GM12801 (cell line): ENCODE measurements around the gene GRIN2D.

Experiments used
- TF ChIP-seq, protein P1 (sequence below): IDR thresholded peaks from one replicate; pipeline ENCODE4 v1.5.1; 2011; ENCODE audit warnings: control low read depth; ENCODE audit not compliant: insufficient read length; ENCODE audit errors: extremely low read depth

The GRIN2D gene

DNA sequence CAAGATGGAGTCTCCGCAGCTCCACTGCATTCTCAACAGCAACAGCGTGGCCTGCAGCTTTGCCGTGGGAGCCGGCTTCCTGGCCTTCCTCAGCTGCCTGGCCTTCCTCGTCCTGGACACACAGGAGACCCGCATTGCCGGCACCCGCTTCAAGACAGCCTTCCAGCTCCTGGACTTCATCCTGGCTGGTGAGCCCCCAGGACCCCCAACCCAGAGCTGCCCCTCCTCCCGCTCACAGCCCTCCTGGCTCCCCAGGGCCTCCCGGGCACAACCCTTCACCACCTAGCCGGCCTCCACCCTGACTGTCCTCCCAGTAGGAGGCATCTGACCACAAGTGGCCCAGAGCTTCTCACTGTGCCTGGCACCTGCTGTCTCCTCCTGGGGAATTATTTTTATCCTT lies 19.9 kb upstream of the GRIN2D start:
- TF ChIP-seq, protein P1, sequence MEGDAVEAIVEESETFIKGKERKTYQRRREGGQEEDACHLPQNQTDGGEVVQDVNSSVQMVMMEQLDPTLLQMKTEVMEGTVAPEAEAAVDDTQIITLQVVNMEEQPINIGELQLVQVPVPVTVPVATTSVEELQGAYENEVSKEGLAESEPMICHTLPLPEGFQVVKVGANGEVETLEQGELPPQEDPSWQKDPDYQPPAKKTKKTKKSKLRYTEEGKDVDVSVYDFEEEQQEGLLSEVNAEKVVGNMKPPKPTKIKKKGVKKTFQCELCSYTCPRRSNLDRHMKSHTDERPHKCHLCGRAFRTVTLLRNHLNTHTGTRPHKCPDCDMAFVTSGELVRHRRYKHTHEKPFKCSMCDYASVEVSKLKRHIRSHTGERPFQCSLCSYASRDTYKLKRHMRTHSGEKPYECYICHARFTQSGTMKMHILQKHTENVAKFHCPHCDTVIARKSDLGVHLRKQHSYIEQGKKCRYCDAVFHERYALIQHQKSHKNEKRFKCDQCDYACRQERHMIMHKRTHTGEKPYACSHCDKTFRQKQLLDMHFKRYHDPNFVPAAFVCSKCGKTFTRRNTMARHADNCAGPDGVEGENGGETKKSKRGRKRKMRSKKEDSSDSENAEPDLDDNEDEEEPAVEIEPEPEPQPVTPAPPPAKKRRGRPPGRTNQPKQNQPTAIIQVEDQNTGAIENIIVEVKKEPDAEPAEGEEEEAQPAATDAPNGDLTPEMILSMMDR = no peak

DNA sequence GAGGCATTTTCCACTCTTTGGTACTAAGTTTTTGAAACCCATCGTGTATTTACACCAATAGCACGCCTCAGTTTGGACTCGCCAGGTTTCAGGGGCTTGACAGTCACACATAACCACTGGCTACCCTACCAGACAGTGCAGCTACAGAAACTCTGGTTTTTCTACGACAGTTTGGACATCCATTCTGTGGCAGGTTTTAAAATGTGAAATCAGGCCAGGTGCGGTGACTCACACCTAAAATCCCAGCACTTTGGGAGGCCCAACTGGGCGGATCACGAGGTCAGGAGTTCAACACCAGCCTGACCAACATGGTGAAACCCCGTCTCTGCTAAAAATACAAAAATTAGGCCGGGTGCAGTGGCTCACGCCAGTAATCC lies 15.3 kb upstream of the GRIN2D start:
- TF ChIP-seq, protein P1 = no peak

DNA sequence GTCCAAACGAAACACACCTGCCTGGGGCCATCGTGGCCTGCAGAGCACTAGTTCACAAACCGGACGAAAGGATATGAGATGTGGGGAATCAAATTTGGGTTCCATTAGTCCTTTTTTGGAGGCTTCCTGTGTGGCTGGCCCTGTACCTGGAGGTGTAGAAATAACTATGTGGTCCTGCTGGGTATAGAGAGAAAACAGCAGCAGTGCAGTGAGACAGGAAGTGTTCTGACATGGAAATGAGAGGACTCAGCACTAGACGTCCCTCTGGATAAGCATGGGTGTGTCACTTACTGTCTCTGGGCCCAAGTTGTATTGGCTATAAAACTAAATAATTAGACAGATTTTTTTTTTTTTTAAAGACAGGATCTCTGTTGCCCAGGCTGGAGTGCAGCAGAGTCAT lies 14.4 kb upstream of the GRIN2D start:
- TF ChIP-seq, protein P1 = no peak

DNA sequence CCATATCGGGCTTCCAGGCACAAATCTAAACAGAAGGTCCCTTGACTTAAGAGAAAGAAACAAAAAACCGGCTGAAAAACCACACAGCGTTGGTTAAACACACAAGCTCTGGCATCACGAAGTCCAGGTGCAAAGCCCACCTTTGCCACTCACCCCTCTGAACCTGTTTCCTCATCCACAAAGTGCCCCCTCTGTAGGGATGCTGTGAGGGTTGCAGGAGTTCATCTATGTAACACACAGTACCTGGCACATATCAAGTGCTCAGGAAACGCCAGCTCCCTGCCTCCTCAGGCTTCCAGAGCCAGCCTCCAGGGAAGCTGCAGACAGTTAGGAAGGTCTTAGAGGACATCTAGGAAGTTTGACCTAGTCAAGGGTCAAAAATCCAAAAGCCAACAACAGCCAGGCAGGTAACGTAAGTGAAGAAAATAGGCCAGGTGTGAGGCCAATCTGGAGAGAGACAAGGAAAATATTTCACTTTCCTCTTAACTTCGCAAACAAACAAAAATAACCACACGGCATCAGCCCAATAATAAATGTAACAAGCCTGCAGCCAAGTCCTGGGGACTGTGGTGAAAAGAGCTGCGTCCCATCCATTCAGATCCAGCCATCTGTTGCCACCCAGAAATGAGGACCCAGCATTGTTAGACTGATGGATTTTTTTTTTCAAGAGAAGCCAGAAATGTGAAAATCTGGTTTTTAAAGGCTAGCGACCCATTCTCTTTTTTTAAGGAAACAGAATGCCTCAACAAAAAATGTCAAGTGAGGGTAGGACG lies 12.1 kb upstream of the GRIN2D start:
- TF ChIP-seq, protein P1 = no peak

DNA sequence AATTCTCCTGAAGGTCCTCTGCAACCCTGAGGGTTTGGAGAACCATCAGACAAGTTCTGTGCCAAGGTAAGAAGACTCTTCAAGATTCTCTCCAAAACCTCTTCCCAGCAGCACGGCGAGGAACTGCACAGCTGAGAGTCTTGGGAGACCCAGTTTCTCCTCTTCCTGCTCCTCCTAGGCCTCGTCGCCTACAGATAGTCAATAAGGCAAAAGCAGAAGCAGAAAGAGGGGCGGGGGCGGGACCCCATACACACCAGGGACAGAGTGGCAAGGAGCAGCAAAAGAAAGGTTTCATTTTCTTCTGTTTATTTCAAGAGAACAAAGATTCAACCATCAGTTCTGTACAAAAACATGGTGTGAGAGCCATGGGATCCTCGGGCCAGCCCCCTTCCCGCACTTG lies 11.2 kb upstream of the GRIN2D start:
- TF ChIP-seq, protein P1 = no peak

DNA sequence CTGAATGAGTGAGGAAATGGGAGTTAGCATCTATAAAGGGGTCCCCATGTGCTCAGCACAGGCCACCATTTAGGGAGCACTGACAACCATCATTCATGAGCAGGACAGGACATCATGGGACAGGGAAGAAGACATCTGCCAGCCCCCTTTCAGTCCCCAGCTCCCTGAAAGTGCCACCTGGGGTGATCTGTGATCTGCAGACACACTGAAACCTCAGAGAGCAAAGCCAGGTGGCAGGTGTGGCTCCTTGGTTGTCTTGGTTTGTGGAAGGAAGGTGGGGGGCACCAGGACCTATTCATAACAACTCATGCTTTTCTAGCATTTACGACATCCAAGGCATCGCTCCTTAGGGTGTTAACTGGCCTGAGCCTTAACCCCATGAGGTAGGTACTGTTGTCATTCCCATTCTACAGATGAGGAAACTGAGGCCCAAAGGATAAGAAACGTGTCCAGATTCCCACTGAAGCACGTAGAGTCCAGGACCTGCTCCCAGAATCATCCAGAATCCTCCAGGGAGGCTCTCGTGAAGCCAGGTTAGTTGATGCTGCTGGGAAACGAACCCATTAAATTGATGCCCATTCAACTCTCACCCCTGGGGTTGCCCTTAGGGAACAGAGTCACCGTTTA lies 7.9 kb upstream of the GRIN2D start:
- TF ChIP-seq, protein P1 = no peak

DNA sequence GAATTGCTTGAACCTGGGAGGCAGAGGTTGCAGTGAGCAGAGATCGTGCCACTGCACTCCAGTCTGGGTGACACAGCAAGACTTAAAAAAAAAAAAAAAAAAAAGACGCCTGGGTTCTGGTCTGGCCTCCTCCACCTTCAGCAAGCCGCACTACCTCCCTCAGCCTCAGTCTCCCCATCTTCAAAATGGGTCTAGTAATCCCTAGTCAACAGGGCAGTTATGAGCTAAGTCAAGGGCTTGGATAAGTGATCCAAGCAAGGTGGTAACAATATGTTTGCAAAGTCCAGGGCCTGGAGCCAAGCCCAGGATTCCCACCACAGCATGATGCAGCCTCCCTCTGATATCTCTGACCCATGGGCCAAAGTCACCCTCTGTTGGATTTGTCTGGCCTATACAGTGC lies 6.5 kb upstream of the GRIN2D start:
- TF ChIP-seq, protein P1 = no peak
